Right atrium auricular region (tissue), 2 donors: ENCODE data around the gene GPR180. TPM values are rescaled to one million over a fixed set of nuclear protein-coding genes. Genes with fewer than 3 reads are reported as not detected.

ENCODE experiments used
- DNase-seq: peaks from one replicate; pipeline ENCODE4 v3.0.0-alpha.2; 2019; ENCODE audit warnings: low spot score
- H3K27ac ChIP-seq, 2 donors: fragments of 200-600 bp; sonication (generic); 1 replicate in 1 of 2; 2 replicates in 1 of 2; pipeline ENCODE4 v1.5.1; 2016 to 2019
- H3K27me3 ChIP-seq, 2 donors: fragments of 200-600 bp; sonication (generic); one replicate each; pipeline versions ENCODE4 v1.5.1 to v1.6.0; 2017 to 2019
- H3K36me3 ChIP-seq: fragments of 200-600 bp; sonication (generic); one replicate; pipeline ENCODE4 v1.5.1; 2016
- H3K4me1 ChIP-seq, 2 donors: fragments of 200-600 bp; sonication (generic); one replicate each; pipeline versions ENCODE4 v1.5.1 to v1.6.0; 2017 to 2019
- H3K4me3 ChIP-seq, 2 donors: fragments of 200-600 bp; sonication (generic); 1 replicate in 1 of 2; 2 replicates in 1 of 2; pipeline ENCODE4 v1.5.1; 2017 to 2019; ENCODE audit warnings: mild to moderate bottlenecking in 1 of 2, moderate library complexity in 1 of 2
- H3K9me3 ChIP-seq, 2 donors: fragments of 200-600 bp; sonication (generic); one replicate each; pipeline ENCODE4 v1.5.1; 2019
- total RNA-seq, 2 donors: library from RNA; depleted of rRNA; stranded (reverse); fragments of >200 nt; gene quantifications; one replicate each; pipeline ENCODE4 v1.1.0, GENCODE V29; 2016
- TF ChIP-seq, protein P1 (sequence below), 2 donors: fragments of 200-600 bp; sonication (generic); IDR thresholded peaks; one replicate each; pipeline ENCODE4 v1.5.1; 2019; ENCODE audit warnings: antibody characterized with exemption in 2 of 2

GPR180 gene
- total RNA-seq, 2 donors from 2014 or later = 3.8 to 5.0 TPM

DNA sequence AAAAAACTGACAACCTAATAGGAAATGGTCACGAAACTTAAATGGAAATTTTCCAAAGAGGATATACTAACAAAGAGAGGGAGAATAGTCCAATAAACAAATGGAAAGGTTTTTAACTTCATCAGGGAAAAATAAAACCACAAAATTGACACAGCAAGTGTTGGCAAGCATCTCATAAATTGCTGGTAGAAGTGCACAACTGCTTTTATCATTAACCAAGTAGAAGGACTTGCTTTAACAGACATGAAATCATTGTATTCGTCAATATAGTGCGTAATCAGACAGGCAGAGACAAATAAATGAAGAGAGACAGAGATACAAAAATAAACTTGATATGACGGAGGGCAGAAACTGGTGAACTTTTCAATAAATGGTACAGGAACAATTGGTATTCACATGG, 13.1 kb upstream of the GPR180 start:
- peaks cover 17% of the 10 kb centered on the region for H3K36me3 ChIP-seq
- H3K4me3 ChIP-seq = no peak overlapping the region
- H3K27me3 ChIP-seq = no peaks in the 10 kb centered on the region
- no peak overlapping the region for H3K27ac ChIP-seq
- no peak for DNase-seq
- no peaks in the 10 kb centered on the region for H3K9me3 ChIP-seq
- TF ChIP-seq, protein P1, sequence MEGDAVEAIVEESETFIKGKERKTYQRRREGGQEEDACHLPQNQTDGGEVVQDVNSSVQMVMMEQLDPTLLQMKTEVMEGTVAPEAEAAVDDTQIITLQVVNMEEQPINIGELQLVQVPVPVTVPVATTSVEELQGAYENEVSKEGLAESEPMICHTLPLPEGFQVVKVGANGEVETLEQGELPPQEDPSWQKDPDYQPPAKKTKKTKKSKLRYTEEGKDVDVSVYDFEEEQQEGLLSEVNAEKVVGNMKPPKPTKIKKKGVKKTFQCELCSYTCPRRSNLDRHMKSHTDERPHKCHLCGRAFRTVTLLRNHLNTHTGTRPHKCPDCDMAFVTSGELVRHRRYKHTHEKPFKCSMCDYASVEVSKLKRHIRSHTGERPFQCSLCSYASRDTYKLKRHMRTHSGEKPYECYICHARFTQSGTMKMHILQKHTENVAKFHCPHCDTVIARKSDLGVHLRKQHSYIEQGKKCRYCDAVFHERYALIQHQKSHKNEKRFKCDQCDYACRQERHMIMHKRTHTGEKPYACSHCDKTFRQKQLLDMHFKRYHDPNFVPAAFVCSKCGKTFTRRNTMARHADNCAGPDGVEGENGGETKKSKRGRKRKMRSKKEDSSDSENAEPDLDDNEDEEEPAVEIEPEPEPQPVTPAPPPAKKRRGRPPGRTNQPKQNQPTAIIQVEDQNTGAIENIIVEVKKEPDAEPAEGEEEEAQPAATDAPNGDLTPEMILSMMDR (IDR thresholded peaks at IDR 0.05) = no peak
- no peaks in the 10 kb centered on the region for H3K4me1 ChIP-seq

GRCh38 chr13:94590744-94591143, 10.9 kb upstream of the GPR180 start:
- Histone ChIP-seq H3K36me3 (peaks cover 13% of the 10 kb centered on the region), H3K27me3 (no peaks in the 10 kb centered on the region), H3K27ac (no peak overlapping the region), H3K4me1 (peaks cover 0 to 16% of the 10 kb centered on the region in 2 donors), H3K9me3 (no peaks in the 10 kb centered on the region), H3K4me3 (no peak overlapping the region)
- DNase-seq = no peak
- TF ChIP-seq, protein P1 (IDR thresholded peaks at IDR 0.05) = no peak

- DNase-seq = no peak
- TF ChIP-seq, protein P1 (IDR thresholded peaks at IDR 0.05) = no peak
- Histone ChIP-seq H3K4me3 (peak overlapping the region; percentile 81 to 89), H3K4me1 (peaks cover 0 to 20% of the 10 kb centered on the region in 2 donors), H3K9me3 (no peaks in the 10 kb centered on the region), H3K27me3 (no peaks in the 10 kb centered on the region), H3K36me3 (peaks cover 13% of the 10 kb centered on the region), H3K27ac (peak overlapping the region; percentile 78 to 84)
Measured at GRCh38 chr13:94595001-94595949, 6.4 kb upstream of the GPR180 start.

DNA sequence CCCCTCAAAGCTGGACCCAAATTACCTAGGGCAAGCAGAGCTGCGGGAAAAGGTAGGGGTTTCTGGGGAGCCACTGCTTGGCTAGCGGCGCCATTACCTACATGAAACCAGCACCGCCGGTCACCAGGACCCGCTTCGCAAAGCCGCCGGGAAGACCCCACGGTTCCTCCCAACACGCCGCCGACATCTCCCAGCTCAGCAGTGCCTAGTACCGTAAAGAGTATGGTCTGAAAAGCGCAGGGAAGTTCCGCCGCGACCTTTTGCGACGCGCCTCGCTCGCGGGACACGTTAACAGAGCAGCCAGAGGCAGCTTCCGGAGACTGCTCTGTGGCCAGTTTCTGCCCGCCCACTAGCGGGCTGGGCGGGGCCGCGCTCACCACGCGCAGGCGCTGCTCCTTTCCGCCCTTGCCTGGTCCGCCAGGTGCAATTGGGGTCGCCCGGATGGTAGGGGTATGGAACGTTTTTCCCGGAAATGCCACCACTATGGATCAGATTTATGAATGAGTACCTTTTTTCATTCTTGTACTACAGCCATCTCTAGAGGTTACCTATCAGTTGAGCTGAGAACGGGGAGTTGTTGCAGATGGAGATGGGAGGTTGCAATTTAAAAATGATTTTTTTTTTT, 5.6 kb upstream of the GPR180 start, which contains the start of gene TGDS:
TSS of gene TGDS (minus strand) at position 203 of the 625 bp plus-strand sequence. CDS start at position 187, 16 bp downstream.
- H3K9me3 ChIP-seq = no peaks in the 10 kb centered on the region
- TF ChIP-seq, protein P1 (IDR thresholded peaks at IDR 0.05) = peak in 1 of 2 donors; percentile 59
- peaks cover 0 to 20% of the 10 kb centered on the region in 2 donors for H3K4me1 ChIP-seq
- DNase-seq = peak; percentile 92
- H3K27me3 ChIP-seq = no peaks in the 10 kb centered on the region
- peaks cover 13% of the 10 kb centered on the region for H3K36me3 ChIP-seq
- H3K4me3 ChIP-seq = peak within 1 kb of the TSS; percentile 81 to 89
- peak within 1 kb of the TSS; percentile 78 to 84 for H3K27ac ChIP-seq

GRCh38 chr13:94596575-94596971, 5.1 kb upstream of the GPR180 start:
- H3K27me3 ChIP-seq = no peaks in the 10 kb centered on the region
- TF ChIP-seq, protein P1 (IDR thresholded peaks at IDR 0.05) = no peak
- no peaks in the 10 kb centered on the region for H3K9me3 ChIP-seq
- peak overlapping the region; percentile 81 to 89 for H3K4me3 ChIP-seq
- H3K4me1 ChIP-seq = peaks cover 0 to 20% of the 10 kb centered on the region in 2 donors
- DNase-seq = no peak
- H3K36me3 ChIP-seq = peaks cover 13% of the 10 kb centered on the region
- peak overlapping the region; percentile 78 to 84 for H3K27ac ChIP-seq
